ENCODE results near the gene VIPR1.
"Not testable (repeated sequence)": the region's sequence is repeated elsewhere in the genome, so short reads cannot be mapped to it uniquely, and the experiment has no call there.

VIPR1 gene

GRCh38 chr3:42533161-42533897, 30.9 kb downstream of the VIPR1 start:
- no peak for DNase-seq (ENCODE audit: low read depth in 2 of 2)

- peak in 1 of 2 donors; percentile 23 for DNase-seq (ENCODE audit: low read depth in 2 of 2)
Measured at GRCh38 chr3:42535981-42536784, 33.7 kb downstream of the VIPR1 start.

GRCh38 chr3:42537350-42537749, 34.9 kb downstream of the VIPR1 start:
- no peak for DNase-seq (ENCODE audit: low read depth in 2 of 2)

DNA sequence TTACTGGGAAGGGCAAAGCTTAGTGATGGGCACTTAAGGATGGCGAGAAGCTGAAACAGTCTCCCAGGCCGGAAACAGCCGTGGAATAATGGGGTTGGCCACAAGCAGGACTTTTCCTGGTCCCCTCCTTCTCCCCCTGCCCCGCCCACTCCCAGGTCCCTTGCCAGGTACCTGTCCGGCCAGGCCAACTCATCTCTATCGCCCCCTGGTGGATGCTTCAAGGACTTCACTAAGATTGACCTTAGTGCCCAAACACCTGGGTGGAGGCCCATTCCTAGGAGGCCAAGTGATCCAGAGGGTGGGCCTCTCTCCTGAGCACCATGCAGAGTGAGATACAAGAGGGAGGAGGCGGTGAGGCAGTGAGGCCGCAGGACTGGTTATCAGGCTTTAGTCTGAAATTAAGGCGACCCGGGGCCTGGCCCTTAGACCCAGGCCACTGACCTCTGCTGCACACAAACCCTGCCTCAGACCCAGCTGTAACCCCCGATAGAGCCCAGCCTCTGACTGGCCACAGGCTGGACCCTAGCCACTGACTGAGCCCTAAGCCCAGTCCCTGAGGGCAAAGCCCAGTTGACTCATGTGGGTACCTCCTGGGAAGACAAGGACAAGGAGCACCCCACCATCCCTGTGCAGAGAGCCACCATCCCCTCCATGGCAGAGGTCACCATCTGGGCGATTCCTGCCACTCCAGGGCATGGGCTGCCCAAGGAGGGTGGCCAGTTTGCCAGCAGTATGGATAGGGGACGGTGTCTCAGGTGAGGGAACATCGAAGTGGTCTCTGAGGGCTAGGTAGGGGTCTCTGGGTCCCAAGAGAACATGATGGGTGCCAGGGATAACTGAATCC, 37.6 kb downstream of the VIPR1 start:
- DNase-seq (ENCODE audit: low read depth in 2 of 2), result peak; percentile 46 to 53

GRCh38 chr3:42541079-42541478, 38.6 kb downstream of the VIPR1 start:
- no peak for DNase-seq (ENCODE audit: low read depth in 2 of 2)

GRCh38 chr3:42544492-42545283, 42.2 kb downstream of the VIPR1 start:
- no peak for DNase-seq (ENCODE audit: low read depth in 2 of 2)

DNA sequence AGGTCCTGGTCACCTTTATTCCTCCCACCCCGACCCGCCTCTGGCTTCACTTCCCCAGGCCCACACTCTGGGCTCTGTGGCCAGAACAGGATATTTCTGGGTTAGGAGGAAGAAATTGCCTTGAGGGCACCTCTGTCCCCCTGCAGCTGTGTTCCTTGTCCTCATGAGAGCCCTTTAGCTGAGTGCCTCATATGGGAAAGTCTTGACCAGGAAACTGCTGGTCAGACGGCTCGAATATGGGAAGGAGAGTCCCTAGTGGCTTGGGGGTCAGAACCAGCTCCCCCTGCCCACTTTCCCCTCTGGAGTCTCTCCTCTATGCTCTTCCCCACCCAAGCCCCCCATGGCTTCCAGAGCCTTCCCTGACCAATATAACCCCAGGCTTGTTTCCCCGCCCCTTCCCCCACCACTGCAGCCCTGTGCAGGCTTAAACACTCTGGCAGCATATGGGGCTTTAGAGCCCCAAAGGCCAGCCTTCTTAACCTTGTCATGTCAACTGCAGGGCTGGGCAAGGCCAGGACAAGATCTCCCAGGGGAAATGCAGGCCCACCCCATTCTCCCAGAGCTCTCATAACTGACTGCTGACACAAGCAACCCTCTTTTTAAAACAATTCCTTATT, 42.9 kb downstream of the VIPR1 start:
- DNase-seq (ENCODE audit: low read depth in 2 of 2), result no peak

DNA sequence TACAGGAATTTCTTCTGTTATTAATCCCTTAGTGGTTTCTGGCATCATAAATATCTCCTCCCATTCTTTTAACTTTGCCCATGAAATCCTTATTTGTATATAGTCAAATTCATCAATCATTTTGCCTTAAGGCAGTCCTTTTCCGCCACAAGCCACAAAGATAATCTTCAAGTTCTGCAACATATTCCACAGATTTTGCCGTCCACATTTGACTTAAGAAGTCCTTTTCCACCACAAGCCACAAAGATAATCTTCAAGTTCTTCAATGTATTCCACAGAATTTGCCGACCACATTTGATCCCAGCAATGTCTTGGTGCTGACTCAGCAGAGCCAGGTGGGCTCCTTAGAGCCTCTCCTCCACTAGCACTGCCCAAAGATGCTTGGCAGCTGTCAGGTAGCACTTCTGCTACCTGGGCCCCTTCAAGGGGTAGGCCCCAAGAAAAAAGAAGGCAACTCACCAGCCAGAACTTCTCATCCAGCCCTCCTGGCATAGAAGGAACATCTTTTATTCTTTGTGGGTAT, 44.3 kb downstream of the VIPR1 start:
- DNase-seq (ENCODE audit: low read depth in 2 of 2), result no peak

DNA sequence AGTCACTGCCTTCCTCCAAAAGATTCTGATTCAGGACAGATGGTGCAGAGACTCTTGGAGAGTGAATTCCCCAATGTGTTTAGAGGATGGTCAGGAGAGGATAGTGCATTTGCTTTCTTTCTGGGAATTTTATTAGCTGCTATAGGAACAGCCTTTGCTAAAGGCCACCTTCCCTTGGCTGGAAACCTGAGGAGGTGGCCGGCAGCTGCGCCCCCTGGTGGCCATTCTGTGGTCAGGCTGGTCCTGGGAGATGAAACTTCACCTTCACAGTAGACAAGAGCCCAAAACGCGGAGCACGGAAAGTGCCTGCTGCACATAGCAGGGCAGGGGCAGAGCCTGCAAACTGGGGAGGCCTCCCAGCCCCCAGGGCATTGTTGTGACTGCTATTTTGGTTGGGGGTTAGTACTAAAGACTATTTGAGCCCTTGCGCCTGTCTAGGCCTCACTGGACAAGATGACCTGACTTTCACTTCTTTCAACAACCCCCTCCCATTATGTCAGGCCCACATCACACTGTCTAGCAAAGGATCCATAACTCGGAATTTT, 45.0 kb downstream of the VIPR1 start:
- DNase-seq (ENCODE audit: low read depth in 2 of 2), result peak; percentile 58 to 60

- DNase-seq (ENCODE audit: low read depth in 2 of 2), result no peak
Measured at GRCh38 chr3:42549131-42549530, 46.7 kb downstream of the VIPR1 start.

GRCh38 chr3:42550250-42550649, 47.8 kb downstream of the VIPR1 start:
- DNase-seq (ENCODE audit: low read depth in 2 of 2), result no peak

GRCh38 chr3:42552830-42553229, 50.4 kb downstream of the VIPR1 start:
- no peak for DNase-seq (ENCODE audit: low read depth in 2 of 2)

DNA sequence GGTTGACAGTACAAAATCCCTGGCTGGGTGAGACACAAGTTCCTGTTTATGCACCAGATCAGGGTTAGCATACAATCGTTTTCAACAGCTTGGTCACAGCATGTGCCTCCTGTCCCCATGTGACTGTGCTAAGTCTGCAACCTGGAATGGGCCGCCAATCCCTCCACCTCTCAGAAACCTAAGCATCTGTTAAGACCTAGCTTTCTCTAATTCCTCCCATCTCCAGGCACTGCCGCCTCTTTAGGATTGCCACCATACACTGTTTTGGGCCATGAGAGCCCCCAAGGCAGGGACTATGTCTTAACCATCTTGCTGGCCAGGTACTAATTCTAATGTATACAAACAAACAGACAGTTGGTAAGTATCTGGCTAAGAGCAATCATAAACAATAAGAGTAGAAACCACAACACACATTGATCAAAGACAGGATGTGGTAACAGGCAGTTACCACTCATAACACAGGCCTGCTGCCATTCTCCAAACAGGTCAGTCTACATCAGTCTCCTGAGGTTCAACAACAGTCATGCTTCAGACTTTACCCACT, 53.7 kb downstream of the VIPR1 start:
- no peak for DNase-seq (ENCODE audit: low read depth in 2 of 2)

DNA sequence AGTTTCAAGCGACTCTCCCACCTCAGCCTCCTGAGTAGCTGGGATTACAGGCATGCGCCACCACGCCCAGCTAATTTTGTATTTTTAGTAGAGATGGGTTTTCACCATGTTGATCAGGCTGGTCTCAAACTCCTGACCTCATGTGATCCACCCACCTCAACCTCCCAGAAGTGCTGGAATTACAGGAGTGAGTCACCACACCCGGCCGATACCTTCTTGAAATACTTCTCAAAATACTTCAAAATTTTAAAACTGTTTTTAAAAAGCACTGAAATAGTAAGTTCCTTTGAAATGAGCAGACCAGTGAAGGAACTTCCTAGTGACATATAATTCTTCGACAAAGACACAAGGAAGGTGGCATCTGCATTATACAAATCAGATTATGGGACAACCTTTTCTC, 54.4 kb downstream of the VIPR1 start:
- DNase-seq (ENCODE audit: low read depth in 2 of 2), result not testable (repeated sequence)

- no peak for DNase-seq (ENCODE audit: low read depth in 2 of 2)
Measured at GRCh38 chr3:42557854-42558253, 55.4 kb downstream of the VIPR1 start.

GRCh38 chr3:42562047-42562907, 59.8 kb downstream of the VIPR1 start:
- no peak for DNase-seq (ENCODE audit: low read depth in 2 of 2)

DNA sequence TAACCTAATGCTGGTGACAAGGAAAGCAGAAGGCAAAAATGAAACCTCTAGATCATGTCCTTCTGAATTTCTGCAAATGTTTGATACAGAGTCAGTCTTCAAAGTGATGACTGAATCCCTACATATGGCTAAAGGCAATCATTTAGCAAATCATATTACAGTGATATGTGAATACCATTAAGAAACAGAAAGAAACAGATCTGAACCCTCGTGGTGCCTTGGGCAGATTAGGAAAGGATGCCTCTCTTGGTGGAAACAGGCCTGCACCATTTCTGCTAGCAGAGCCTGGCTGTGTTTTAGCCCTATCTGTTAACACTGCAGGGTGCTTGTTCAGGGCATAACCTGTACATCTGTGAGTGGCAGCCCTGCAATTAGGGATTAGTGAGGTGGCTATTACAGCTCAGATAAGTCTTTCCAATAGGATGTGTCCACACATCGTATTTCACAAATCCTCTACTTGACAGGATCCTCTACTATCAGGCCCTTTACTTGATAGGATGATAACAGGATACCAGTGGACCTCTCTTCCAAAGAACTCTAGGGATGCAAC, 67.2 kb downstream of the VIPR1 start:
- no peak for DNase-seq (ENCODE audit: low read depth in 2 of 2)

GRCh38 chr3:42572278-42572677, 69.8 kb downstream of the VIPR1 start:
- DNase-seq (ENCODE audit: low read depth in 2 of 2), result no peak

Data from stimulated activated CD4-positive, alpha-beta T cell treated with anti-CD3 and anti-CD28 coated beads, Interleukin-1b, Interleukin-23, amount 100 ng/mL, for 4 hours (primary cell).